ENCODE measurements around the gene ABAT.

Gene ABAT

DNA sequence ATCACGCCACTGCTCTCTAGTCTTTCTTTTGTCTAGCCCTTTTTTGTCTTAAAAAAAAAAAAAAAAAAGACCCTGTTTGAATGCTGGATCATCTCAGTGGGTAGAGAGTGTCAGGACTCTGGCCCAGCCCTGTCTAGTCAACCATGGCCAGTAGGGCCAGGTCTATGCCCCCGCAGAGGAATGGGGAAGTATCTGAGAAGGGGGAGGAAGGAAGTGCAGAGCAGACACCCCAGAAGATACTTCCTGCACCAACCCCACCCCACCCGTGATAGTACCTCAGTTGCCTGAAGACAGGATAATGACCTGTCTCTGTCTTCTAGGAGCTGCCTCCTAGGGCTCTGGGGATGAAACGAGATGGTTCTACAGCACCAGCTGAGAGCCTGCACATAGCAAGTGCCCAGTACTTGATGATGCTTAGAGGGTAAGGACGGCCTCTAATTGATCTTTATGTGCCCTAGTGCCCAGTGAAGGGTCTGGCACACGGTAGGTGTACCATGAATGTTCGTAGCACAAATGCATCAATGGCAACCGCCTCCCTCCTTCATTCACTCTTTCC is 55.4 kb downstream of the ABAT start:
- Histone ChIP-seq H3K4me1 (ENCODE audit: low read length) (no peaks in the 10 kb centered on the region), H3K4me2 (ENCODE audit: low read depth, low read length) (no peak overlapping the region), H3K79me2 (ENCODE audit: low read length) (no peaks in the 10 kb centered on the region), H3K27ac (ENCODE audit: low read length) (no peak overlapping the region), H2AFZ (ENCODE audit: low read length) (no peak overlapping the region), H3K4me3 (ENCODE audit: low read length) (no peak overlapping the region), H3K9me3 (replicated peaks; ENCODE audit: insufficient read depth, low read length) (no peaks in the 10 kb centered on the region), H3F3A (ENCODE audit: insufficient read depth, low read length) (no peaks in the 10 kb centered on the region), H3K27me3 (replicated peaks; ENCODE audit: insufficient read depth, low read length) (no peaks in the 10 kb centered on the region), H4K20me1 (ENCODE audit: insufficient read depth, low read length) (no peaks in the 10 kb centered on the region), H3K36me3 (replicated peaks; ENCODE audit: insufficient read depth, low read length) (no peaks in the 10 kb centered on the region), H3K9ac (ENCODE audit: low read length) (no peak overlapping the region), H3K9me2 (replicated peaks; ENCODE audit: insufficient read depth, low read length) (no peaks in the 10 kb centered on the region)
- TF ChIP-seq, protein P1, sequence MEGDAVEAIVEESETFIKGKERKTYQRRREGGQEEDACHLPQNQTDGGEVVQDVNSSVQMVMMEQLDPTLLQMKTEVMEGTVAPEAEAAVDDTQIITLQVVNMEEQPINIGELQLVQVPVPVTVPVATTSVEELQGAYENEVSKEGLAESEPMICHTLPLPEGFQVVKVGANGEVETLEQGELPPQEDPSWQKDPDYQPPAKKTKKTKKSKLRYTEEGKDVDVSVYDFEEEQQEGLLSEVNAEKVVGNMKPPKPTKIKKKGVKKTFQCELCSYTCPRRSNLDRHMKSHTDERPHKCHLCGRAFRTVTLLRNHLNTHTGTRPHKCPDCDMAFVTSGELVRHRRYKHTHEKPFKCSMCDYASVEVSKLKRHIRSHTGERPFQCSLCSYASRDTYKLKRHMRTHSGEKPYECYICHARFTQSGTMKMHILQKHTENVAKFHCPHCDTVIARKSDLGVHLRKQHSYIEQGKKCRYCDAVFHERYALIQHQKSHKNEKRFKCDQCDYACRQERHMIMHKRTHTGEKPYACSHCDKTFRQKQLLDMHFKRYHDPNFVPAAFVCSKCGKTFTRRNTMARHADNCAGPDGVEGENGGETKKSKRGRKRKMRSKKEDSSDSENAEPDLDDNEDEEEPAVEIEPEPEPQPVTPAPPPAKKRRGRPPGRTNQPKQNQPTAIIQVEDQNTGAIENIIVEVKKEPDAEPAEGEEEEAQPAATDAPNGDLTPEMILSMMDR (IDR thresholded peaks at IDR 0.05; ENCODE audit: low read length), result no peak
- TF ChIP-seq EZH2phosphoT487 (IDR thresholded peaks at IDR 0.05; ENCODE audit: low read length) (no peak), EZH2 (optimal IDR thresholded peaks at IDR 0.05; ENCODE audit: low read depth, low read length) (no peak)
- no peak for DNase-seq

DNA sequence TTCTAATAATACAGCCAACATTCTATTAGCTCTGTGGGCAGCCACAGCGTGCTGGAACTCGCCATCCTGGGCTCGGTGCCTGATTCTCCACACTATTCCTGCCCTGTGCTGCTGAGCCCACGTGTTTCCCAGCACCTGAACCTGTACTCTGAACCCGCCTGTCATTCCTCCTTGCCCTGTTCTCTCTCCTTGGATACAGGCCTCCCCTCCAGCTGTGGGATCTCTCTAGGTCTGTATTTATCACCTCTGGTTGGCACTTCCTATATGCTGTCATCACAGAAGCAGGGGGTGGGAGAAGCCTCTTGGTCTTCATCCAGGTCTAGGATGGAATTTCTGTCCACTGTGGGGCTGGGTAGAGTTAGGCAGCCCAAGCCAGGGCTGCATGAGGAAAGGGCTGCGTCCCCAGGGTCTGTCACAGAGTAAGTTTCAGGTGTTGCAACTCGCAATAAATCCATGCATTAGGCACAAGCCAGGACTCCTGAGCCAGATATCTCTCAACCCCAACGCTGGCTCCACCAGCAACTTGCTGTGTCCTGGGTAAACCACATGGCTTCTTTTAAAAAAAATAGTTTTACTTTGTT is 56.0 kb downstream of the ABAT start:
- Histone ChIP-seq H3K9me3 (replicated peaks; ENCODE audit: insufficient read depth, low read length) (no peaks in the 10 kb centered on the region), H2AFZ (ENCODE audit: low read length) (no peak overlapping the region), H3K79me2 (ENCODE audit: low read length) (no peaks in the 10 kb centered on the region), H3K4me1 (ENCODE audit: low read length) (no peaks in the 10 kb centered on the region), H3K9ac (ENCODE audit: low read length) (no peak overlapping the region), H3K36me3 (replicated peaks; ENCODE audit: insufficient read depth, low read length) (no peaks in the 10 kb centered on the region), H3K4me3 (ENCODE audit: low read length) (no peak overlapping the region), H3K9me2 (replicated peaks; ENCODE audit: insufficient read depth, low read length) (no peaks in the 10 kb centered on the region), H4K20me1 (ENCODE audit: insufficient read depth, low read length) (no peaks in the 10 kb centered on the region), H3F3A (ENCODE audit: insufficient read depth, low read length) (no peaks in the 10 kb centered on the region), H3K4me2 (ENCODE audit: low read depth, low read length) (no peak overlapping the region), H3K27ac (ENCODE audit: low read length) (no peak overlapping the region), H3K27me3 (replicated peaks; ENCODE audit: insufficient read depth, low read length) (no peaks in the 10 kb centered on the region)
- TF ChIP-seq EZH2 (optimal IDR thresholded peaks at IDR 0.05; ENCODE audit: low read depth, low read length), result no peak
- no peak for TF ChIP-seq EZH2phosphoT487 (IDR thresholded peaks at IDR 0.05; ENCODE audit: low read length)
- TF ChIP-seq, protein P1 (IDR thresholded peaks at IDR 0.05; ENCODE audit: low read length), result no peak
- no peak for DNase-seq

DNA sequence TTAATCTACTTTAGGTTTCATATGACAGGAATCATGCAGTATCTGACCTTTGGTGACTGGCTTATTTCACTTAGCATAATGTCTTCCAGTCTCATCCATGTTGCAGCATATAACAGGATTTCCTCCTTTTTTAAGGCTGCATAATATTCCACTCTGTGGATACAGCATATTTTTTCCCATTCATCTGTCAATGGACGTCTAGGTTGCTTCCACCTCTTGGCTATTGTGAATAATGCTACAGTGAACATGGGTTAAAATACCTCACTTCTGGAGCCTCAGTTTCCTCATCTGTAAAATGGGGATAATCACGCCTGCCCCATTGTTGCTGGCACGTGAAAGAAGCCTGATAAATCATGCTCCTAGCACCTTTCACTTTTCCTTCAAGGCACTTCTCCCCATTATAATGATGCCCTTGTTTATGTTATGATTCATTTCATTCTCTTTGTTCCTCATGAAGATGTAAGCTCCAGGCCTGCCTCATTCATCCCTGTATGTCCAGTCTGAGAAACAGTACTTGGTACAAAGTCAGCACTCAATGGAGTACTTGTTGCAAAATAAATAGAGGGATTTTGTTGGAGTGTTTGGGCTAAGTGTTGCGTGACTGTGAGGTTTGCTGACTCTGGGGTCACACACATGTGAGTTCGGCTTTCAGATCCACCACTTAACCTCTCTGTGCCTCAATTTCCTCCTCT is 59.6 kb downstream of the ABAT start:
- no peaks in the 10 kb centered on the region for H3K9me2 ChIP-seq (replicated peaks; ENCODE audit: insufficient read depth, low read length)
- DNase-seq, result no peak
- no peak overlapping the region for H3K27ac ChIP-seq (ENCODE audit: low read length)
- no peaks in the 10 kb centered on the region for H3K36me3 ChIP-seq (replicated peaks; ENCODE audit: insufficient read depth, low read length)
- no peaks in the 10 kb centered on the region for H4K20me1 ChIP-seq (ENCODE audit: insufficient read depth, low read length)
- no peaks in the 10 kb centered on the region for H3F3A ChIP-seq (ENCODE audit: insufficient read depth, low read length)
- H2AFZ ChIP-seq (ENCODE audit: low read length), result no peak overlapping the region
- no peak overlapping the region for H3K9ac ChIP-seq (ENCODE audit: low read length)
- no peaks in the 10 kb centered on the region for H3K4me1 ChIP-seq (ENCODE audit: low read length)
- no peaks in the 10 kb centered on the region for H3K79me2 ChIP-seq (ENCODE audit: low read length)
- no peaks in the 10 kb centered on the region for H3K9me3 ChIP-seq (replicated peaks; ENCODE audit: insufficient read depth, low read length)
- TF ChIP-seq EZH2phosphoT487 (IDR thresholded peaks at IDR 0.05; ENCODE audit: low read length) (no peak), EZH2 (optimal IDR thresholded peaks at IDR 0.05; ENCODE audit: low read depth, low read length) (no peak)
- TF ChIP-seq, protein P1 (IDR thresholded peaks at IDR 0.05; ENCODE audit: low read length), result no peak
- no peak overlapping the region for H3K4me3 ChIP-seq (ENCODE audit: low read length)
- H3K27me3 ChIP-seq (replicated peaks; ENCODE audit: insufficient read depth, low read length), result no peaks in the 10 kb centered on the region
- no peak overlapping the region for H3K4me2 ChIP-seq (ENCODE audit: low read depth, low read length)
